ENCODE data around the gene MOV10L1. TPM values are rescaled to one million over a fixed set of nuclear protein-coding genes. Genes with fewer than 3 reads are reported as not detected.

MOV10L1 gene
- total and polyA plus RNA-seq, 9 of the 15 experiments (the other 6 are each of a cell fraction or from before 2014, with no cell fraction given): 0.06 to 0.43 (median 0.15) TPM

DNA sequence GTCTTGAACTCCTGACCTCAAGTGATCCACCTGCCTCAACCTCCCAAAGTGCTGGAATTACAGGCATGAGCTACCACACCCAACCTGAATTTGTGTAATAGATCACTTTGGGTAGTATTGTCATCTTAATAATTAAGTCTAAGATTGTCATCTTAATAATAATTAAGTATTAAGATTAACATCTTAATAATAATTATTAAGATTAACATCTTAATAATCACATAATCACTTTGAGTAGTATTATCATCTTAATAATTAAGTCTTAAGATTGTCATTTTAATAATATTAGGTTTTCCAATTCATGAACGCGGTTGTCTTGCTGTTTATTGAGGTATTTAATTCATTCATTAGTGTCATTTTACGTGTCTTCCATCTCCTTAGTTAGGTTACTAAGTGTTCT, 8.2 kb downstream of the MOV10L1 start:
- Histone ChIP-seq H3K9ac (ENCODE audit: insufficient read depth in 1 of 2, low read depth in 2 of 2, low read length in 2 of 2) (no peak overlapping the region), H3K27ac (ENCODE audit: extremely low read depth, low read depth, low read length) (no peak overlapping the region), H3K9me1 (ENCODE audit: control insufficient read depth, insufficient read depth, low read length) (no peaks in the 10 kb centered on the region), H3K79me2 (ENCODE audit: control insufficient read depth, insufficient read depth, low read length) (no peaks in the 10 kb centered on the region), H3K9me3 (replicated peaks; ENCODE audit: control insufficient read depth, insufficient read depth, low read depth, low read length) (no peaks in the 10 kb centered on the region), H2AFZ (ENCODE audit: low read depth, low read length) (no peak overlapping the region), H3K4me3 (no peak overlapping the region), H3K4me1 (replicated peaks in 1 of 2; ENCODE audit: control insufficient read depth in 2 of 2, insufficient read depth in 2 of 2, low read length in 2 of 2) (peaks cover 3% of the 10 kb centered on the region in 2 experiments; a peak in 2 of 5 replicates), H3K36me3 (ENCODE audit: control insufficient read depth, insufficient read depth, low read length) (no peaks in the 10 kb centered on the region), H3K27me3 (ENCODE audit: control insufficient read depth in 2 of 2, insufficient read depth in 2 of 2, low read length in 2 of 2) (no peaks in the 10 kb centered on the region), H3K4me2 (ENCODE audit: insufficient read depth, low read length) (no peak overlapping the region), H4K20me1 (replicated peaks; ENCODE audit: control insufficient read depth, insufficient read depth, low read length) (no peaks in the 10 kb centered on the region)
- in situ Hi-C loops (cut with MboI) (no loop called here), intact Hi-C loops (cut with micrococcal nuclease) (no loop called here)
- ChIA-PET POLR2A (no interaction called here), CTCF (ENCODE audit: low intra/inter-chr PET ratio) (no interaction called here)
- ATAC-seq (no peak), DNase-seq (ENCODE audit: extremely low read depth in 1 of 4, low spot score in 3 of 4) (no peak), FAIRE-seq (no peak)
- WGBS (ENCODE audit: insufficient coverage, low coverage, missing lambda C conversion rate): 80% methylated on average over 3 of the region's 3 CpGs
- TF ChIP-seq NBN (IDR thresholded peaks at IDR 0.05; ENCODE audit: low read depth) (no peak), DACH1 (IDR thresholded peaks at IDR 0.05; ENCODE audit: partially characterized antibody) (peak; percentile 91), PYGO2 (tag; IDR thresholded peaks at IDR 0.05) (no peak)
- no TSS peak for BruUV-seq (replicated peaks)

DNA sequence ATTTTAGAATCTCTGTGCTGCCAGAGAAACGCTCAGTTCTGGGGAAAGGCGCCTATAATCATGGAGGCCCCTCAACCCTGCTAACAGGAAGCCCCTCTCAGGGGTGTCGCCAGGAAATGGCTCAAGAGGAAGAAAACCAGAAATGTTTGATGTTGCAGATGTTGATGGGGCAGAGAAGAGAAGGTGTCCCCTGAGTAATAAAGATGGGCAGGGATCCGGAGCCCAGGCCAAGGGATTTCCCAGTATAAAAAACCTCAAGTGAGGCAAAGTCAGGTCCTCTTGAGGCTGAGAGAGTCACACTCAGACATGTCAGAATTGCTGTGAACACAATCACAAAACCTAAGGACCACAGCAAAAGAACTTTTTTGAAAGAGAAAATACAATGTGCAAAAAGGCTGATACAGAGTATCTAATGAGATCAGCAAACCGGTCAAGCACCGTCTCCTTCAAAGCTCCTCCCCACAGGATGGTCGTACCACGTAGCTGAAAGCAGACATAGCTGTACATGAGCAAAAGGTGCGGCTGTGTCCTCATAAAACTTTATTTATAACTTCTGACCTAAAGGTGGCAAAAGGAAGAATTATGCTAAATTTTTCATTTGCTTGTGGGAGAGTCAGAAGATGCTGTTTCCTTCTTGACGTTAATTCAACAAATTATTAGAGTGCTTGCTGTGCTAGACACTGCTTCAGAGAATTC, 12.2 kb downstream of the MOV10L1 start:
- Histone ChIP-seq H3K4me2 (ENCODE audit: insufficient read depth, low read length) (no peak overlapping the region), H3K9me1 (ENCODE audit: control insufficient read depth, insufficient read depth, low read length) (no peaks in the 10 kb centered on the region), H3K79me2 (ENCODE audit: control insufficient read depth, insufficient read depth, low read length) (no peaks in the 10 kb centered on the region), H4K20me1 (replicated peaks; ENCODE audit: control insufficient read depth, insufficient read depth, low read length) (no peaks in the 10 kb centered on the region), H3K27me3 (ENCODE audit: control insufficient read depth in 2 of 2, insufficient read depth in 2 of 2, low read length in 2 of 2) (no peaks in the 10 kb centered on the region), H3K9ac (ENCODE audit: insufficient read depth in 1 of 2, low read depth in 2 of 2, low read length in 2 of 2) (no peak overlapping the region), H3K9me3 (replicated peaks; ENCODE audit: control insufficient read depth, insufficient read depth, low read depth, low read length) (no peaks in the 10 kb centered on the region), H2AFZ (ENCODE audit: low read depth, low read length) (peak overlapping the region; percentile 22), H3K36me3 (ENCODE audit: control insufficient read depth, insufficient read depth, low read length) (no peaks in the 10 kb centered on the region), H3K4me1 (replicated peaks in 1 of 2; ENCODE audit: control insufficient read depth in 2 of 2, insufficient read depth in 2 of 2, low read length in 2 of 2) (peaks cover 16 to 18% of the 10 kb centered on the region in 2 experiments; a peak in 3 of 5 replicates), H3K4me3 (no peak overlapping the region), H3K27ac (ENCODE audit: extremely low read depth, low read depth, low read length) (no peak overlapping the region)
- DNase-seq (ENCODE audit: extremely low read depth in 1 of 4, low spot score in 3 of 4) (no peak), FAIRE-seq (no peak), ATAC-seq (no peak)
- 42% methylated on average over 8 of the region's 10 CpGs for WGBS (ENCODE audit: insufficient coverage, low coverage, missing lambda C conversion rate)
- ChIA-PET CTCF (ENCODE audit: low intra/inter-chr PET ratio) (interaction anchor here (0.6 kb wide), 1 partner anchor 359 kb away, joined by 3 read pairs; no protein-coding TSS in a partner anchor), POLR2A (no interaction called here)
- in situ Hi-C loops (cut with MboI) (no loop called here), intact Hi-C loops (cut with micrococcal nuclease) (no loop called here)
- BruUV-seq (replicated peaks): no TSS peak
- TF ChIP-seq, protein P1, sequence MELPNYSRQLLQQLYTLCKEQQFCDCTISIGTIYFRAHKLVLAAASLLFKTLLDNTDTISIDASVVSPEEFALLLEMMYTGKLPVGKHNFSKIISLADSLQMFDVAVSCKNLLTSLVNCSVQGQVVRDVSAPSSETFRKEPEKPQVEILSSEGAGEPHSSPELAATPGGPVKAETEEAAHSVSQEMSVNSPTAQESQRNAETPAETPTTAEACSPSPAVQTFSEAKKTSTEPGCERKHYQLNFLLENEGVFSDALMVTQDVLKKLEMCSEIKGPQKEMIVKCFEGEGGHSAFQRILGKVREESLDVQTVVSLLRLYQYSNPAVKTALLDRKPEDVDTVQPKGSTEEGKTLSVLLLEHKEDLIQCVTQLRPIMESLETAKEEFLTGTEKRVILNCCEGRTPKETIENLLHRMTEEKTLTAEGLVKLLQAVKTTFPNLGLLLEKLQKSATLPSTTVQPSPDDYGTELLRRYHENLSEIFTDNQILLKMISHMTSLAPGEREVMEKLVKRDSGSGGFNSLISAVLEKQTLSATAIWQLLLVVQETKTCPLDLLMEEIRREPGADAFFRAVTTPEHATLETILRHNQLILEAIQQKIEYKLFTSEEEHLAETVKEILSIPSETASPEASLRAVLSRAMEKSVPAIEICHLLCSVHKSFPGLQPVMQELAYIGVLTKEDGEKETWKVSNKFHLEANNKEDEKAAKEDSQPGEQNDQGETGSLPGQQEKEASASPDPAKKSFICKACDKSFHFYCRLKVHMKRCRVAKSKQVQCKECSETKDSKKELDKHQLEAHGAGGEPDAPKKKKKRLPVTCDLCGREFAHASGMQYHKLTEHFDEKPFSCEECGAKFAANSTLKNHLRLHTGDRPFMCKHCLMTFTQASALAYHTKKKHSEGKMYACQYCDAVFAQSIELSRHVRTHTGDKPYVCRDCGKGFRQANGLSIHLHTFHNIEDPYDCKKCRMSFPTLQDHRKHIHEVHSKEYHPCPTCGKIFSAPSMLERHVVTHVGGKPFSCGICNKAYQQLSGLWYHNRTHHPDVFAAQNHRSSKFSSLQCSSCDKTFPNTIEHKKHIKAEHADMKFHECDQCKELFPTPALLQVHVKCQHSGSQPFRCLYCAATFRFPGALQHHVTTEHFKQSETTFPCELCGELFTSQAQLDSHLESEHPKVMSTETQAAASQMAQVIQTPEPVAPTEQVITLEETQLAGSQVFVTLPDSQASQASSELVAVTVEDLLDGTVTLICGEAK (IDR thresholded peaks at IDR 0.05): peak; percentile 89
- TF ChIP-seq, protein P1 (CRISPR knock-in tag; IDR thresholded peaks at IDR 0.05): peak; percentile 75

Data from K562 (cell line).